Cortex of kidney (tissue), 1 donor: ENCODE data around the gene DUSP7.

Source experiments
- DNase-seq: peaks from one replicate; lab custom pipeline; 2025; lab: John Stamatoyannopoulos, UW

DUSP7 gene

DNA sequence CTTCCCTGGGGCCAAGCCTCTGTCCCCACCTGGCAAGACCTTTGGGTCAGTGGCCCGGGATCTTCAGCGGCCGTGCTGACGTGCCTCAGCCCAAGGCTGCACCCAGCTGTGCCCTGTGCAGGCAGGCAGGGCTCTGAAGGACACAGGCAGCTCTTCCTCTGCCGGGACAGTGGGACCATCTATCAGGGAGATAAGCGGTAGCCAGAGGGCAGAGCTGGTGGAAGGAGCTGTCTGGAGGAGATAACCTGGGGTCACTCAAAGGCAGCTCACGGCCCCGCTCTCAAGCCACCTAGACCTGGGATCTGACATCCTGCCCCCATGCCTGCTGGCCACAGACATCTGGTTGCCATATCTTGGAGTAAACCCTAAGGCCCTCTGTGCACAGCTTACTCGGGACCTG, 27.3 kb downstream of the DUSP7 start:
- no peak for DNase-seq

DNA sequence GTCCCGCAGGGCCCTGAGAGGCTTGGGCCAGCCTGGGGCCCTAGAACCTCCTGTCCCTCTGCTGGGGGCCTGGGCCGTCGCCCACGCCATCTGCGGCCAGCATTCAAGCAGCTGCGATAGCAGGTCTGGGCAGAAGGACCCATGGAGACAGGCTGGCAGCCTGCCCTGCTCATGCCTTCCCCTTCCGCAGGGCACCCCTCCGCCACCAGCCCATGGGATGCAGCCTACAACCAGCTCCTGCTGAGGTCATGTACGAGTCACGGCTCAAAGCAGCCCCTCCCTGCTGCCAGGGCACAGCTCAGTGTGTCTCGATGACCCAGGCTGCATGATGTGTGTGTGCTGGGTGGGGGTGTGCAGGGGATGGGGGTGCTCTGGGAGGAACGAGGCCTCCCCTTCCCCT, 27.8 kb downstream of the DUSP7 start:
- no peak for DNase-seq

DNA sequence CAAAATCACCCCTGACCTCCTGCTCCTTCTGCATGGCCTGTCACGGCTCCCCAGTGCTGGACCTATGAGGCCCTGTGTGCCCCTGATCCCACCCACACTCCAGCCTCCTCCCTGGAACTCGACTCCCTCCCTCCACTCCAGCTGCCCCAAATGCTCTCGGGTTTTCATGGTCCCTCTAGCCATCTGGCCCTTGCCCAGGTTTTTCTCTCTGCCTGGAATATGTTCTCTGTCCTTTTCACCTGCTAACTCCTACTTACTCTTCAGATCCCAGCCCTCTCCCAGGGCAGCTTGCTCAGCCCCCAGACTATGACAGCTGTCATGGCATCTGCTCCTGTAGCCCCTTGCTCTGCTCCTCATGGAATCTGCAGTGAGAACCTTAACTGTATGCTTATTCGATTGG, 30.3 kb downstream of the DUSP7 start:
- DNase-seq, result no peak

DNA sequence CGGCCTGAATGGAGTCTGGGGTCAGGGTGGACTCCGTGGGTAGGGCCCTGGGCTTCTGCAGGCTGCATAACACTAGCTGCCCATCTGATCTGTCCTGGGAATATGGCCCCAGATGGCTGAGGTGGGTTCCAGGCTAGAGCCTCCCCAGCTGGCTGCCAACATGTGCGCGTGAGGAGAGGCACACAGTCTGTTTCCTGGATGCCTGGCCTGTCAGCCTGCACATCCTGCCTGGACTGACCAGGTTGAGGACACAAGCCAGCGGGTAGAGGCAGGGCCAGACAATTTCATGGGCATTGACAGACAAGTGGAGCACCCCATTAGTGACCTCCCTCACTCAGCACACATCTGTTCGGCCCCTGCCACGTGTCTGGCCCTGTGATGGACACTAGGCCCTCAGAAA, 30.9 kb downstream of the DUSP7 start:
- no peak for DNase-seq

DNA sequence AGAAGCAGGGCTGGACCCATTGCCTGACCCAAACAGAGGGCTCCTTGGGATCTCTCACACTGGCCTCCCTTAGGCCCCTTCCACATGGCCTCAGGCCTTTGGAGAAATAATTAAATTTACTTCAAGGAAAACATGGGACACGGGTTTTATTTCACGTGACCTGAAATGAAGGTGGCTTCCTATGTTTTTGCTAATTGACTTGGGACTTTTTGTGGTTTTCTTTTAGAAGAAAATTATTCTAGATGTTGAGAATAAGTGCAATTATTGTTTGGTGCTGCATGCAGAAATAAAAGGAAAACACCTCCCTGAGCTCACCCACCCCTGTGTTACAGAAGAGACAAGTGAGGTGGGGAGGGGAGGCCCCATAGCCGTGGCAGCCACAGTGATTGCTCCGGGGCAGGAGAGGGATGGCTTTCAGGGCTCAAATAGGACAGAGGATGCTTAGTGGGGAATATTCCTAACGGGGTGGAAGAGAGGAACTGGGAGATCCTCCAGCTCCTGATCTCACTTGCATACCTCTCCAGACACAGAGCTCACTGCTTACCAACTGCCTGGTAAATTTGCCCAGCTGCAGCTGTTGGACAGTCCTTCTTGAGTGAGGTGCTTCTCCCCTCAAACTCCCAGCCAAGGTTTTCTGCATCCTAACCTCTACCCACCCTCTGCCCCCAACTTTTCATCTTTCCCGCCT, 31.5 kb downstream of the DUSP7 start:
- DNase-seq, result no peak

DNA sequence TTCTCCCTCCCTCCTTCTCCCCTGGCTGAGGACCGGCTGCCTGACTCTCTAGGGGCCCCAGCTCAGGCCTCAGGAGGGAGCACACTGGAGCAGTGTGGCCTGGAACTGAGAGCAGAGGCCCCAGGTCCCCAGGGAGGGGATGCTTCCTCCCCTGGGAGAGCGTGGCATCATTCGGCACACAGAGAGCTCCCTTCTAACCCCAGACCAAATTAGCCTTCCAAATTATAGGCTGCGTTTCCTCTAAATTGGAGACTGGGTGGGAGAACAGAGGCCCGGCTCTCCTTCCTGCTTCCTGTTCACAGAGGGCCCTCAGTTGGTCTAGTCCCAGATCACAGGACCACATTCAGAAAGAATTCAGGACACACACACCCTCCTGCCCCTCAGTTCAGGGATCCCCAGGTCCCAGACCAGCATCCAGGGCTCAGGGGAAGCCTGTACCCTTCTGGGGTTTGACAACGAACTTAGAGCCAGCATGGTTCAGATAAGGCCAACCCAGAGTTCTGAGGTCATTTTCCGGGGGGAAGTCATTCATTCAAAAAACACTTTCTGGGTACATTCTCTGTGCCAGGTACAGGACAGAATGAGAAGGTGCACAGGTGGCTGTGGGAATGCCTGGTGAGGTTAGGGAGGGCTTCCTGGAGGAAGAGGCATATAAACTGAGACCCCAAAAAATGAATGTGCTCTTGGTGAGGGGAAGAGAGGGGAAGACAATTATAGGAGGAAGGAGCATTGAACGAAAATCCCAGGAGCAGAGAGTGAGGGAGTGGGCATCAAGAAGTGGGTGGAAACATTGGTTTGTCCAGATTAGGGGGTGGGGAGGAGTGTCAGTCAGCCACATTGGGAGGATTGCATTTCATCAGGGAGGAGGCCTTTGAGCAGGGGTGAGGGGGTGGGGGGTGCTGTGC, 32.3 kb downstream of the DUSP7 start:
- no peak for DNase-seq

DNA sequence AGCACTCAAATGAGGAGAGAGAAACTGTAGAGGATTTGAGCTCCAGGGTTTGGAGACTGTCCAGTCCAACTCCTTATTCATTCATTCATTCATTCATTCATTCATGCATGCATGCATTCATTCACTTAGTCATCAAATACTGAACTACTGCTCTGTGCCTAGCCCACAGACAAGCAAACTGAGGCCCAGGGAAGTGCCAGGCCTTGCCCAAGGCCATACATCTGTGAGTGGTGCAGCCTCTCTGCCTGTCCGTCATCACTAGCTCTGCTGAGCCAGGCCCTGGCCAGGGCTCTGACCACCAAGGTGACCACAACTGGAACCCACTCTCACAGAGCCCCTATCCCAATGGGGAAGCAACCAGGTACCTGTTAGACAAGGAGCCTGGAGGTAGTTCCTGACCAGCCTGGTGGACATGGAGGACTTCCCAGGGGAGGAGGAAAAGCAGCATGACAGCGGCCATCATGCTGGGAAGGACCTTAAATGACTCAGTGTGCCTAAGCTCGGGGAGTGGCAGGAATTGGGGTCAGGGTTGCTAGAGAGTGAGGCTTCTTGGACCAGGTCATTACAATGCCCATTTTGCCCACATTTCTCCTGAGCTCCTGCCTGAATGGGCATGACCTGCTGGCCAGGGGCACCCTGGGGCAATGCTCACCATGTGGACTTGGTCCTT, 33.1 kb downstream of the DUSP7 start:
- DNase-seq, result no peak

DNA sequence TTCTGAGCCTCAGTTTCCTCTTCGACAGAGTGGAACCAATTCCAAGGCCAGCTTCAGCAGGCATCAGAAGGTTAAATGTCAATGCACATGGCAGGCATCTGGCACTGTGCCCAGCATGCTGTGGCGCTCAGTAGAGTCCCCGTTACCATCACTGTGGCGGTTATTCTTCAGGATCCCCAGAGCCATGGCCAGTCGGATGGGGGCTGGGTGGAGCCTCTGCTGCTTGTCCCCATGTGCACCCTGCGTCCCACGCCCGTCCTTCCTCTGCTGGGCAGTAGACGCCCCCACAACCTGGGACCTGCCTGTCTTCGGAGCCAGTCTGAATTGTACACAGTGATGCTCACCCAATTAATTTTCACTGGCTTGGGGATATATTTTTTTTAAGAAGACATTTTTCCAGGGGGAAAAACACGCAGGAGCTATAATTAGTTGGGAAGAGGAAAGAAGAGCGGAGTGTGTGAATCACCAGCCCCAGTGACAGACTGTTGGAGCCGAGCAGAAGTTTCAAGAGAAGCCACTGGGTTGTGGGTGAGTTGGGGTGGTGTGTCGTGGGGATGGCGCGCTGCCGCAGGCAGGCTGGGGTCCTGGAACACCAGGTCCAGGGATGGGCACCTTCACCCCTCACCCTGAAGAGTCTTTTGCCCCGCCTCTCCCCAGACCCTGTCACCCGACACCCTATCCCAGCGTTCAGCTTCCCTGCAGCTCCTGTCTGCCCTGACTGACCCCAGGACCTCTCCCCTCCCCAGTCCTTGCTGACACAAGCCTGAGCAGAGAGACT, 33.9 kb downstream of the DUSP7 start:
- no peak for DNase-seq

DNA sequence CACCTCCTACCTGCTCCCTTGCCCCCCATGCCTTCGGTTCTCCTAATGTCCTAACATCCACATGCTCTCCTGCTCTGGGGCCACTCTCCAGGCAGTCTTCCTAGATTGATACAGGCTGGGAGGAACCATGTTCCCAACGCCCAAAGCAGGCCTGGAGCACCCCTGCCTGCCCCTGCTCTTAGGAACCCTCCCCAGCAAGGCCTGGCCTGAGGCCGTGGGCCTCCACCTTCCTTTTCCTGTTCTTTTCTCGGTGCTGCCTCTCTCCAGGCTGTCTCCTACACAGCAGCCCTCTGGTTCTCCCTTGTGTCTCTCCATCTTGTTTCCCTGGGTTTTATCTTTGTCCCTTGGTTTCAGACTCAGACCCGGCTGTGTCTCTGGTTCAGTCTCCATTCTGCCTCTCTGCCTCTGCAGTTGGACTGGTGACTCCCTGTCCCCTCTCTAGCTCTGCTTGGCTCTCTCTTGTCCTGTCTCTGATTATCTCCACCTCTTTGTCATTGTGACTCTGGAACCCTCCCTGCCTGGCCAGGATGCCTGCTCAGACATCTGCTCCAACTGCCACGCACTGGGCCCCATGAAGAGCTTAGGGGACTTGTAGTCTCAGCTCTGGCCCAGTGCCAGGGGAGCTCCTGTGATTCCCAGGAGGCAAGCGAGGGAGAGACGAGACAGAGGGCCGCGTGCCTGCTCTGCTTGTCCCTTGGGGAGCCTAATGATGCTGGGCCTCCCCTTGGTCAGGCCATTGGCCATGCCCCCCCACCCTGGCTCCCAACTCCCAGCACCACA, 34.7 kb downstream of the DUSP7 start:
- DNase-seq, result no peak

DNA sequence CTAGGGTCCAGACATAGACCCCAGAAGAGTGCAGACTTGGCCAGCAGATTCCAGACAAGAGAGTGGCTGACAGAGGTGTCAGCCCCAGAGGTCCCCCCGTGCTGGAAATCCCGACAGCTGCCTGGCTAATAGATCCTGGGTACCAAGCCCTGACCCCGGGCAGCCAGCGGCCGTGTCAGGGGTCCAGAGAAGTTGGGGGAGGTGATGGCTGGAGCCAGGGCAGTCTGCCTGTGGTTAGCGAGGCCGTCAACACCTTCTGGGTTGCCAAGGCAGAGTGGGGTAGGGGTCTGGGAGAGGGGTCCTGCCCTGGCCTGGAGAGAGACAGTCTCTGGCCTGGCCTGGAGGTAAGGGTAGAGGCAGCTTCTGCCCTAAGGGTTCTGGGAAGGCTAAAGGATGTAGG, 35.6 kb downstream of the DUSP7 start:
- DNase-seq, result no peak

DNA sequence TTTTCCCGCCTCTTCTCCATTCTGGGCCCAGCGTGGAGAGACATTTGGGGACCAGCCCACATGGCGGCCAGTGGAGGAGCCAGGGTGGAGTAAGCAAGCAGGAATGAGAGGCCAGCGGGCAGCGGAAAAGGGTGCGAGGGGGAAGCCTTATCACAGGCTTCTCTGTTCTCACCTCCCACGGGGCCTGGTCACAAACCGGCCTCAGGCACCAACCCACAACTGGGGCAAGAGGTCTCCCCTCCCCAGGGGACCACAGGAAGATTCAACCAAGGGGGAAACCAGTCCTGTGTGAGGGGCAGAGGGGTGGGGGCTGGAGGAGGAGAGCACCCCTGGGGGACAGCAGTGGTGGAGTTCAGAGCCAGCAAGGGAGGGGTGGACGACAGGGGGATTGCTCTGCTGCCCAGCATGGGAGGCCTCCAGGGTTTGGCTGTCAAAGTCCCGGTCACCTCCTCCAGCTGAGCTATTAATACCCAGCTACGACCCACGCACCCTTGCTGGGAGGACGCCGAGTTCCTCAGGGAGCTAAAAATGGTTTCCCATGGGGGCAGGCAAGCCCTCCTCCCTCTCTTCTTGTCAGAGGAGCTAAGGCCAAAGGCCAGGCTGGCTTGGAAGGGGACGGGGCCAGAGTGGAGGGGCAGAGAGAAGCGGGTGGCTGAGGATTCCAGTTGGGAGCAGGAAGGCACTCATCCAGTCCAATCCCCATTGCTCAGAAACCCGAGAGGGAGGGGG, 36.9 kb downstream of the DUSP7 start:
- DNase-seq, result no peak

DNA sequence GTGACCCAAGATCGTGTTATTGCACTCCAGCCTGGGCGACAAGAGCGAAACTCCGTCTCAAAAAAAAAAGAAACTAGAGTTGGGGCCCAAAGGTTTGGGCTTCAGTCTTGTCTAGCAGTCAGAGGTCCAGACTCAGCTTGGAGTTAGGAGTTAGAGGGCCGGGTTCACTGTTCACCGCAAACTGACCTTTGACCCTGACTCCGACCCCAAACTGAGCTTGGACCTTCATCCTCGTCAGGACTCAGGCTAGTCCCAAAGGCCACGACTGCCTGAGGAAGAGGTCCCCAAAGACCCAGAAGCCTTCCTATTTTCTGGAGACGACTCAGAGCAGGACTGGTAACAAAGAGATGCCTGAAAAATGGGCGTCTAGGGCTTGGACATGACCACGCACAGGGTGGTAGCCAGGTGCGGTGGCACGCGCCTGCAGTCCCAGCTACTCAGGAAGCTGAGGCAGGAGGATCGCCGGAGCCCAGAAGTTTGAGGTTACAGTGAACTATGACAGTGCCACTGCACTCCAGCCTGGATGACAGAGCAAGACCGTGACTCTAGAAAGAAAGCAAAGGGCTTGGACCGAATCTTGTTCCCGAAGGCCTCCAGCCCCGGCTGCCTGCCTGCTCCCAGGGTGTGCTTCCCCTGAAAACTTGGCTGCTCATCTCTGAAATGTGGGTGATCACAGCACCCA, 37.9 kb downstream of the DUSP7 start:
- DNase-seq, result no peak

DNA sequence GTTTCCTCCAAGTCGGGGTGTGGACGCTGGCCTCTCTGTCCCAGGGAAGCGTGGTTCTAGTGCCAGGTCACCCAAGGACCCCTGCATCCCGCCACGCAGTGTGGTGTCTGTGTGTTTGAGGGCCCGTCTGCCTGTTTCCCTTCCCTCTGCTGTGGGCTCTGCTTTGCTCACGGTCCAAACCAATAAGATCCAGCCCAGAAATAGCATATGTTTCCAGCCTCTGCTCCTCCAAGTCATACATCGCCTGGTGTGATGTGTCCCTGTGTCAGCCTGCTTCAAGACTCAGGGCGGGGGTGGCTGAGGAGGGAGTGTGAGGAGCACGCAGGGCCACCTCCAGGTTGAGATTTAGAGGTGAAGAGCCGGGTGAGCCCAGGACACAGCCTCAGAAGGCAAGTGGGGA, 38.8 kb downstream of the DUSP7 start:
- no peak for DNase-seq

DNA sequence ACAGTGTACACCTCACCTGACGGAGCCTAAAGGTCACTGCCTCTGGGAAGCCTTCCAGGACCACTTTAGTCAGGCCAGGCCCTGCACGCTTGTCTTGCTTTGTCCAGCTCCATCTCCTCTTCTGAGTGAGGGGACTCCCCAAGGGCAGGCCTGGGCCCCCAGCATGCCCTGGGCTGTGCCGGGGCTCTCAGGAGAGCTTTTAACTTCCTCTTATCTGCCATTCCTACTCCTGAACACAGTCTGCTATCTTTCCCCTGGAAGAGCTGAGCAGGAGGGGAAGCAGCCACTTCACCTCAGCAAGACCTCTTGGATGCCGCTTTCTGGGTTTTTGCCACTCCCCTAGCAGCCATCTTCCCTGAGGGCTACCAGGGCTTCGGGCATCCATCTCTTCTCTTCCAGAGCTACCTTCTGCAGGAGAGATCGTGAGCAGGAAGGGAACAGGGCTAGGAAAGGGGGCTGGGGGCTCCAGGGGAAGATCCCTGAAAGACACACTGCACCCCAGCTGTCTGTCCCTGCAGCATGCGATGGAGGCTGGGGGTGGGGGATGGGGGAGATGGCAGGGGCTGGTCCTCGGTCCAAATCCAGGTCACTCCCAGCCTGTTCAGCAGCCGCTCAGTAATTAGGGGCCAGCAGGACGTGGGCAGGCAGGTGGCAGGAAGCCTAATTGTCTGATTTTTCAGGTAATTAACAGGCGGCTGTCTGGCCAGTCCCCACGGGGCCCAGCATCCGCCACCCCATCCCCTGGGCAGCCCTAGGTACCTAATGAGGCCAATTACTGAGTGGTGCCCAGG, 40.7 kb downstream of the DUSP7 start:
- DNase-seq, result no peak

DNA sequence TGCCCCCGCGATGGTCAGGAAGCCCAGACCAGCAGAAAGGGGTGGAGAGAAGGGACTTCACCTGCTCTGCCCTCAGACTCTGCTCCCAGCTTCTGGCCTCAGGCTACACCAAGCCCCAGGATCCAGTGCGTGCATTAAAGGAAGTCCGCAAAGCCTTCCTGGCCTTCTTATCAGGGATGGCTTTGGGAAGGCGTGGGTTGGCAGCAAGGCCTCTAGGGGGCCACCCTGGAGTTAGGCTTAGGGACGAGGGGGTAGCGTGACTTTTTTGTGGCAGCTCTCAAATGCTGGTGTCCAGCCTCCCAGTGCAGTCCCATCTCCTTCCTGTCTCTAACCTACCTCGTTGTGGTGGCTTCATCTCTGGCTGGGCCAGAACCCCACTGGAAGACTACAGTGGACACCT, 41.8 kb downstream of the DUSP7 start:
- no peak for DNase-seq

DNA sequence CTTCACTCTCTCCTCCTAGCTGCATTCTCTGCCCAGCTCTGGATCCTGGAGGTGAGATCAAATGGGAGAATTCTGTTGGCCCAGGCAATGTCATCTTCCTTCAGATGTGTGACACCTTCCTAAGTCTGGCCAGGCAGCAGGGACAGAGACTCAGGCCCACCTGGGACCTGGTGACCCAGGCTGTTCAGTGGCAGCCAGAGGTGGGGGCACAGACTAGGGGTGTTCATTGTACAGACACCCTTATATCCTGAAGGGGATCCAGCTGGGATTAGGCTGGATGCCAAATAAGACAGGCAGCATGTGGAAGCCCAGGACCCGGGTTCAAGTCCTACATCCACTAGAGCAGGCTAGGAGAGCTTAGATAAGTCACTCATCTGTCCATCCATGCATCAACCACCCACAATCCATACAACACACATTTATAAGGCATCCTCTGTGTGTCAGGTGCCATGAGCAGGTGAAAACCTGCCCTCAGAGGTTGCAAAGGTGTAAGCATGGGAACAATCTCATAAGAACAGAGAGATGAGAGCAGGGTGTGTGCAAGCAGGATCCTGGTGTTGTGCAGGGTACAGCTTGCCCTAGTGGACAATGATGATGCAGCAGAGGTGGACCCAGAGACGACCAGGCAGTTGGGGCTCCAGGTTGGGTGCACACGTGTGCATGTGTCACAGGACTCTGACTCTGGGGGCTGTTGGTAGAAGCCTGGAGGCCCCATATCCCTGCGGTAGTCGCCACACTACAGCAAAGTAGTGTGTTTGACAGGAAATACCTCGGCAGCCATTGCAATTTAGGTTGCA, 42.4 kb downstream of the DUSP7 start:
- no peak for DNase-seq

DNA sequence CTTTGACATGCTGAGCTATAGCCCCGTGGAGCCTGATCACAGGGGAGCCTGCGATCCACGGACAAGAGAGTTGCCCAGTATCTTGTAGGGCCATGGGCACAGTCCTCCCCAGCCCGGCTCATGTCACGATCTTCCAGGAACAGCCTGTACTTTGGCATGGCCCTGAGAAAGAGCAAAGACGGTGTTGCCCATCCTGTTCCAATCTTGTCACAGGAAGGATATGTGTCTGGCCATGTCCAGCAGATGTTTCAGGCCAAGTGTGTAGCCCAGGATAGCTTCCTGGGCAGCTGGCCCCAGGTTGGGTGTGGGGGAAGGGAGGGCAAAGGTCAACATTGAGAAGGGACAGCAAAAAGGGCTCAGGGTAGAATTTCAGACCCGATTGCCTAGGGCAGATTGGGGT, 43.7 kb downstream of the DUSP7 start:
- DNase-seq, result no peak

DNA sequence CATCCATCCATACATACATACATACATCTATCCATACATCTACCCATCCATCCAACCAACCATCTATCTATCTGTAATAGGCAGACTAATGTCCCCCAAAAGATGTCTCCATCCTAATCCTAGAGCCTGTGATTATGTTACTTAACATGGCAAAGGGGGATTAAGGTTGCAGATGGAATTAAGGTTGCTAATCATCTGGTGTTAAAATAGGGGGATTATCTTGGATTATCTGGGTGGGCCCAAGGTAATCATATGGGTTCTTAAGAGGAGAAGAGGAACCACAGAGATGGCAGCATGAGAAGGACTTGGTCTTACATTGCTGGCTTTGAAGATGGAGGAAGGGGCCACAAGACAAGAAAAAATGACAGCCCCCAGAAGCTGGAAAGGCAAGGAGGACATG, 45.9 kb downstream of the DUSP7 start:
- DNase-seq, result no peak
